ENCODE measurements around the gene AGRN.
"Not testable (repeated sequence)": the region's sequence is repeated elsewhere in the genome, so short reads cannot be mapped to it uniquely, and the experiment has no call there.

Gene AGRN

DNA sequence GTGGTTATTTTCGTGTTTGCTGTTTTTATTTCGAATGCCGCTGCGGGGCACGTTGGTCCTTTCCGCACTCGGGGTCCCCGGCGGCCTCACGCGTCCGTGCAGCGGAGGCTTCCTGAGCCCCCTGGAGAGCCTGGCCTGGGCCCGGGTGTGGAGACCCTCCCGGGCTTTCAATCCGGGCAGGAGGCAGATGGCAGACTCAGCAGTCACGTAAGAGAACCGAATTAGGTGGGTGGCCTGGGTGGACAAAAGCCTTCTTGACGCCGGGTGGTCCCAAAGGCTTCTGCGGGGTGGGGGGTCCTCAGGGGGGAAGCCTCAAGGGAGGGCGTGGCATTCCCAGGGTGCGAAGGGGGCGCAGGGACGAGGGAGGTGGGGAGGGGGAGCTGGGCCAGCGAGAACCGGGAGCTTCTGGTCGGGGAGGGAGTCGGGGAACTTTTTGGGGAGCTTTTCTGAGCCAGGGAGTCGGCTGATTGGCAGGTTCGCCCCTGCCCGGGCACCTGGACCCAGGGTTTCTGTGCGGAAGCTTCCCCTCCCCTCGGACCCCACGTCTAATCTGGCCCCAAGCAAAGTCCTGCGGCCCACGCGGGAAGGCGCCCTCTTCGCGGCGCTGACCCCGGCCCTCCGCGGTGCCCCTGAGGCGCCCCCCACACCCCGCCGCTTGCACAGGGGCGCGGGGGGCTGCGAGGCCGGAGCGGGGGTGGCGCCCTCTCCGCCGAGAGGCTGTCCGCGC, 18.7 kb upstream of the AGRN start:
- no peak for DNase-seq (ENCODE audit: low read depth)

- DNase-seq (ENCODE audit: low read depth) = no peak
These were observed 16.1 kb upstream of the AGRN start for GRCh38 chr1:1003618-1004419.

DNA sequence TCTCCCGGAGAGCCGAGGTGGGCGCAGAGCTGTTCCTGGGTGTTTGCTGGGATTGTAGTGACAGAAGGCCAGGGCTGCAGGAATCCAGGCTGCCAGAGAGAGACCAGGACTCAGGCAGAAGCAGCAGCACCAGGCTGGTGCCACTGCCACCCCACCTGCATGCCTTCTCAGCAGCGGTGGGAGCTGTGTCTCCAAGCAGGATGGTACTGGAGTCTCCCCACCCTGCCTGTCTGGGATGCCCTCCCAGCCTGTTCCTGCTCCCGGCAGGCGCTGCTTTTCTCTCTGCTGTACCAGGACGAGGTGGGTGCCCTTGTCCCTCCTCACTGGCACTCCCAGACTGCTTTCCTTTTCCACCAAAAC, 15.5 kb upstream of the AGRN start:
- no peak for DNase-seq (ENCODE audit: low read depth)

- no peak for DNase-seq (ENCODE audit: low read depth)
These were observed 14.9 kb upstream of the AGRN start for GRCh38 chr1:1004780-1005697.

DNA sequence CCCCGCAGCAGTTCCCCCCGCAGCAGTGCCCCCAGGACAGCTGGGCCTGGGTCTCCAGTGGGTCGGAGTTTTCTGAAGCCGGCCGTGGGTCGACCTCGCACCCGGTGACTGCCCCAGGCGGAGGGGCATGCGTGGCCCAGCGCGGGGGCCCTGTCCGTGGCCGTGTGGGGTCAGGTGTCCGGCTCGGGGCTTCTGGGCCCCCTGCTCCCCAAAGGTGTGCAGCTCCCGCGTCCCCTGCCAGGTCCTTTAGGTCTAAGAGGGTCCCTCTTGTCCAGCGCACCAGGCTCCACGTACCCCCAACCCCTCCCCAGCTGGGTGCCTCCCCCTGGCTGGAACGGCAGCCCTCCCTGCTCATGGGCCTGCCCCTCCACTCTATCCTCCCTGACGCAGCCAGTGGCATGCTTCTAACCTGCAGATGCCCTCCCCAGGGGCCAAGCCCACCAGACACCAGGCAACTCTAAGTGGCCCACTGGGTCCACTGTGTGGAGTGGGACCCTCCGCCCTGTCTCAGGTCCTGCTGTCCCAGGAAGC, 14.1 kb upstream of the AGRN start:
- no peak for DNase-seq (ENCODE audit: low read depth)

- no peak for DNase-seq (ENCODE audit: low read depth)
These were observed 13.4 kb upstream of the AGRN start for GRCh38 chr1:1006305-1007159.

- DNase-seq (ENCODE audit: low read depth) = not testable (repeated sequence)
These were observed 9.8 kb upstream of the AGRN start for GRCh38 chr1:1010131-1010530.

- DNase-seq (ENCODE audit: low read depth) = no peak
These were observed 8.4 kb upstream of the AGRN start for GRCh38 chr1:1011396-1011949.

DNA sequence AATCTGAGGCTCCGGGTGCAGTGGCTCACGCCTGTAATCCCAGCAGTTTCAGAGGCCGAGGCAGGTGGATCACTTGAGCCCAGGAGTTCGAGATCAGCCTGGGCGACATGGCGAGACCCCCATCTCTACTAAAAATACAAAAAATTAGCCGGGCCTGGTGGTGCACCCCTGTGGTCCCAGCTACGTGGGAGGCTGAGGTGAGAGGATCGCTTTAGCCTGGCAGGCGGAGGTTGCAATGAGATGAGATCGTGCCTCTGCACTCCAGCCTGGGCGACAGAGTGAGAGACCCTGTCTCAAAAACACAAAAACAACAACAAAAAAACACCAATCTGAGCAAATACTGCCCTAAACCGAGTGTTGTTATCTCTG, 7.2 kb upstream of the AGRN start:
- not testable (repeated sequence) for DNase-seq (ENCODE audit: low read depth)

DNA sequence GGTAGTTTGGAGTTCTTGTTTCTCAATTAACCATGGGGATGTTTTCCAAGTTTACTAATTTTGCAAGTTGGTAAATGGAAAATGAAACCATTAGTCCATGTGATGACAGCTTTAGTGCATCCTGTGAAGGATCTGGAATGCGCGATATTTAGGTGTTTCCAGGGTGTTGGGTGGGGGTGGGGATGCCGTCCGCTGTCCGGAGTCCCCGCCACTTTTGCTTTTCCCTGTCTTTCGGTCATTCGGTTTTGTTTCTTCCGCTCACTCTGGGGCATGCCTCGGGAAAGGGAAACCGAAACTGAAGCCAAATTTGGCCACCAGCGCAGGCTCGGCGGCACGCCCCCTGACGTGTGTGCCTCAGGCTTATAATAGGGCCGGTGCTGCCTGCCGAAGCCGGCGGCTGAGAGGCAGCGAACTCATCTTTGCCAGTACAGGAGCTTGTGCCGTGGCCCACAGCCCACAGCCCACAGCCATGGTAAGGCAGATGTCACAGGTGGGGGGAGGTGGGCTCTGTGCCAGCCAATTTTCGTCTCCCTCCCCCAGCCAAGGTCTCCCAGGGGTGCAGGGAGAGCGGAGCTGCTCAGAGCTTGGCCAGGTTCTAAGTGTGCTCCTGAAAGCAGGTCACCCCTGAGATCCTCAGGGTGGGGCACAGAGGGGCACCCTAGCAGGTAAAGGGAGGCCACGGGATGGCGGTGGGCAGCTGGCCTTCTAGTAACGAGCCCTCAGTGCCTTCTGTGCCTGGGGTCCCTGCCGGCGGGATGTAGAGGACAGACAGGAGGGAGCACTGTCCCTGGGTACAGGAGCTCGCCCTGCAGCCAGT, 6.6 kb upstream of the AGRN start, which contains the start of gene ISG15:
Gene ISG15, plus strand, starts transcription at position 393 of the 817 bp plus-strand sequence. Its CDS starts 77 bp downstream, at position 470.
- peak; percentile 81 for DNase-seq (ENCODE audit: low read depth)

DNA sequence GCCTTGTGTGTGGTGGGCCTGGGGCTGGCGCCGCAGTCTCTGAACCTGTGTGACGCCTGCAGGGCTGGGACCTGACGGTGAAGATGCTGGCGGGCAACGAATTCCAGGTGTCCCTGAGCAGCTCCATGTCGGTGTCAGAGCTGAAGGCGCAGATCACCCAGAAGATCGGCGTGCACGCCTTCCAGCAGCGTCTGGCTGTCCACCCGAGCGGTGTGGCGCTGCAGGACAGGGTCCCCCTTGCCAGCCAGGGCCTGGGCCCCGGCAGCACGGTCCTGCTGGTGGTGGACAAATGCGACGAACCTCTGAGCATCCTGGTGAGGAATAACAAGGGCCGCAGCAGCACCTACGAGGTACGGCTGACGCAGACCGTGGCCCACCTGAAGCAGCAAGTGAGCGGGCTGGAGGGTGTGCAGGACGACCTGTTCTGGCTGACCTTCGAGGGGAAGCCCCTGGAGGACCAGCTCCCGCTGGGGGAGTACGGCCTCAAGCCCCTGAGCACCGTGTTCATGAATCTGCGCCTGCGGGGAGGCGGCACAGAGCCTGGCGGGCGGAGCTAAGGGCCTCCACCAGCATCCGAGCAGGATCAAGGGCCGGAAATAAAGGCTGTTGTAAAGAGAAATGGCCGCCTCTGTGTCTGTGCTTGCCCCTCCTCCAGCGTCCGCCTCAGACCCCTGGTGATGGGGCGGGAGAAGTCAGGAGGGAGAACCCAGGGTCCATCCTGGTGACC, 5.8 kb upstream of the AGRN start:
- no peak for DNase-seq (ENCODE audit: low read depth)

DNA sequence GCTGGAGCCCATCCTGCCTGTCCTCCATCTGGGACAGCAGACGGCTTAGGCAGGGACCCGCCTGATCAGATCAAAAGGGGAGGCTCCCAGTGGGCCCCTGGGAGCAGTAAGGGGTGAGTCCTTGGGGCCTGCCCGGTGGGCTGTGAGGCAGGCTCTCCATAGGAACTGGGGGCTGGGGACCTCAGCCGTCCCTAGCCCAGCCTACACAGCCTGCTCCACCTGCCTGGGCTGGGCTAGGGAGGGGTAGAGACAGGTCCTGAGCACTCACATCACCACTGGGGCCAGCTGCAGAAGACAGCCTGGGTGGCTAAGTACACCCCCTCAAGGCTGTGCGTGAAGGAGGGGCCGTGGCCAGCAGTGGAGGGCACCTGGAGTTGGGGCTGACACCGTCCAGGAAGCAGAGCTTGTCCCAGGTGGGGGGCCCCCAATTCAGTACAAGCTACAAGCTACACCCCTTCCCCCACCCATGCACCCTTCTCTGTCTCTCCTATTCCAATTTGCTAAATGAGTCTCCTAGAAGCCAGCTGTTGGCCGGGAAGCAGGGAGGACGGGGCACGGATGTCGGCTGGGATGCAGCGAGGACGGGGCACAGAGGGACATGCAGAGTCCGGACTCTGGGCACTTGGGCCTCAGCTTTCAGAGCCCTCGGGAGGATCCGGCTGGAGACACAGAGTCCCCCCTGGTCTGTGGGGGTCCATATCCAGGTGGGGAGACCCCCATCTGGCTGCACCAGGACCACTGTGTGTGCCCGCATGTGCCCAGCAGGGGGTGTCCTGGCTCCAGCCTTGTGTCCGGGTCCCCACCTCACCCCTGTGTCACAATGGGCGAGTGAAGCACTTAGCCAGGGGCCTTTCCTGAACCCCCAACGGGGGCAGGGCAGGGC, 4.9 kb upstream of the AGRN start:
- no peak for DNase-seq (ENCODE audit: low read depth)

GRCh38 chr1:1017397-1018320, 2.3 kb upstream of the AGRN start:
- not testable (repeated sequence) for DNase-seq (ENCODE audit: low read depth)

- not testable (repeated sequence) for DNase-seq (ENCODE audit: low read depth)
These were observed 1.6 kb upstream of the AGRN start for GRCh38 chr1:1018321-1018685.

- peak; percentile 53 for DNase-seq (ENCODE audit: low read depth)
These were observed 559 bp upstream of the AGRN start for GRCh38 chr1:1019122-1019999.

DNA sequence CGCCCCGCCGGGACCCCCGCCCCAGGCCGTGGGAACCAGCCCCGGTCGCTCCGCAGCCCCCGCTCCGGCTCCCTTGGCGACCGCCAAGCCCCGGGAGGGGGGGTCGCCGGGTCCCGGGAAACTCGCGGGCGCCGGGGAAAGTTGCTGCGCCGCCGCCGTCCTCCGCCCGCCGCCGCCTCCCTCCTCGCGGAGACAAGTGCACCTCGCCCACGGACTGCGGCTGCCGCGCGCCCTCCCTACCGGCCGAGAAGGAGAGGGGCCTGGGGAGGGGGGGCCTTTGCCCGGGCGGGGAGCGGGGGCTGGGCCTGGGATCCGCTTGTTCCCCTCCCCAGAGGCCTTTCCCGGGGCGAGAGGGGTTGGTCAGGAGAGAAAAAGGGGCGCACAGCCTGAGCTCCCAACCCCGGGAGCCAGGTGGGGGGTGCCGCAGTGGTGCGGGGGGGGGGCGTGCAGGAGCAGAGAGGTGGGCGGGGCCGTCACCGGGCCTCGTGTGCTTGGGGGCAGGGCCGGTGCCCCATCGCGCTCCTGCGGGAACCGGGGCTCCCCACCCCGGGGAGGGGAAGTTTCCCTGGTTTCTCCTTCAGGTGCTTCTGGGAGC, 592 bp downstream of the AGRN start:
- no peak for DNase-seq (ENCODE audit: low read depth)
